AG04450 (cell line): ENCODE results near the gene CCR5. TPM values are rescaled to one million over a fixed set of nuclear protein-coding genes. Genes with fewer than 3 reads are reported as not detected.

Experiments used
- CTCF ChIA-PET: fragments of 300-600, 350-600 bp; formaldehyde crosslinking; extraction: SDS; loops from one replicate; lab custom pipeline; 2022; ENCODE audit warnings: antibody characterized with exemption, inconsistent platforms; lab: Charles Lee
- POLR2A ChIA-PET: fragments of 350-600 bp; formaldehyde crosslinking; extraction: SDS; loops from one replicate; lab custom pipeline; 2021; ENCODE audit warnings: antibody characterized with exemption, inconsistent platforms; lab: Yijun Ruan, JAX
- DNase-seq: peaks from one replicate; pipeline ENCODE4 v3.0.0-alpha.2; 2011; ENCODE audit warnings: low read depth, low spot score
- H3K27ac ChIP-seq: one replicate; pipeline ENCODE4 v1.5.1; 2012; ENCODE audit warnings: low read depth, low read length, control low read depth
- H3K27me3 ChIP-seq: one replicate; pipeline ENCODE4 v1.6.0; 2012; ENCODE audit warnings: low read length; ENCODE audit not compliant: control insufficient read depth, insufficient read depth
- H3K4me3 ChIP-seq: 2 replicates; pipeline ENCODE4 v1.5.1; 2011; ENCODE audit warnings: mild to moderate bottlenecking, low read depth, low read length, control low read depth
- H3K9me3 ChIP-seq: 2 replicates; pipeline ENCODE4 v1.5.1; 2012; ENCODE audit warnings: low read length; ENCODE audit not compliant: control insufficient read depth, insufficient read depth
- polyA plus RNA-seq: library from polyadenylated mRNA; depleted of rRNA; stranded (reverse); fragments of >200 nt; gene quantifications from 2 replicates; pipeline ENCODE4 v1.2.3, GENCODE V29; 2011
- TF ChIP-seq, protein P1 (sequence below): IDR thresholded peaks from 2 replicates; pipeline ENCODE4 v1.5.1; 2011; ENCODE audit warnings: low read depth, low read length, control low read depth, inconsistent platforms

The CCR5 gene
- polyA plus RNA-seq, 1 experiment: not detected

DNA sequence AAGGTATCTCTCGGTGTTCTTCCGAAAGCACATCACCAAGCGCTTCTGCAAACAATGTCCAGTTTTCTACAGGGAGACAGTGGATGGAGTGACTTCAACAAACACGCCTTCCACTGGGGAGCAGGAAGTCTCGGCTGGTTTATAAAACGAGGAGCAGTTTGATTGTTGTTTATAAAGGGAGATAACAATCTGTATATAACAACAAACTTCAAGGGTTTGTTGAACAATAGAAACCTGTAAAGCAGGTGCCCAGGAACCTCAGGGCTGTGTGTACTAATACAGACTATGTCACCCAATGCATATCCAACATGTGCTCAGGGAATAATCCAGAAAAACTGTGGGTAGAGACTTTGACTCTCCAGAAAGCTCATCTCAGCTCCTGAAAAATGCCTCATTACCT is 12.3 kb upstream of the CCR5 start:
- TF ChIP-seq, protein P1, sequence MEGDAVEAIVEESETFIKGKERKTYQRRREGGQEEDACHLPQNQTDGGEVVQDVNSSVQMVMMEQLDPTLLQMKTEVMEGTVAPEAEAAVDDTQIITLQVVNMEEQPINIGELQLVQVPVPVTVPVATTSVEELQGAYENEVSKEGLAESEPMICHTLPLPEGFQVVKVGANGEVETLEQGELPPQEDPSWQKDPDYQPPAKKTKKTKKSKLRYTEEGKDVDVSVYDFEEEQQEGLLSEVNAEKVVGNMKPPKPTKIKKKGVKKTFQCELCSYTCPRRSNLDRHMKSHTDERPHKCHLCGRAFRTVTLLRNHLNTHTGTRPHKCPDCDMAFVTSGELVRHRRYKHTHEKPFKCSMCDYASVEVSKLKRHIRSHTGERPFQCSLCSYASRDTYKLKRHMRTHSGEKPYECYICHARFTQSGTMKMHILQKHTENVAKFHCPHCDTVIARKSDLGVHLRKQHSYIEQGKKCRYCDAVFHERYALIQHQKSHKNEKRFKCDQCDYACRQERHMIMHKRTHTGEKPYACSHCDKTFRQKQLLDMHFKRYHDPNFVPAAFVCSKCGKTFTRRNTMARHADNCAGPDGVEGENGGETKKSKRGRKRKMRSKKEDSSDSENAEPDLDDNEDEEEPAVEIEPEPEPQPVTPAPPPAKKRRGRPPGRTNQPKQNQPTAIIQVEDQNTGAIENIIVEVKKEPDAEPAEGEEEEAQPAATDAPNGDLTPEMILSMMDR: no peak
- DNase-seq: no peak
- CTCF ChIA-PET: no interaction called here
- H3K9me3 ChIP-seq: no peaks in the 10 kb centered on the region
- POLR2A ChIA-PET: no interaction called here
- H3K27me3 ChIP-seq: peaks cover 15% of the 10 kb centered on the region
- no peak overlapping the region for H3K27ac ChIP-seq
- no peak overlapping the region for H3K4me3 ChIP-seq

DNA sequence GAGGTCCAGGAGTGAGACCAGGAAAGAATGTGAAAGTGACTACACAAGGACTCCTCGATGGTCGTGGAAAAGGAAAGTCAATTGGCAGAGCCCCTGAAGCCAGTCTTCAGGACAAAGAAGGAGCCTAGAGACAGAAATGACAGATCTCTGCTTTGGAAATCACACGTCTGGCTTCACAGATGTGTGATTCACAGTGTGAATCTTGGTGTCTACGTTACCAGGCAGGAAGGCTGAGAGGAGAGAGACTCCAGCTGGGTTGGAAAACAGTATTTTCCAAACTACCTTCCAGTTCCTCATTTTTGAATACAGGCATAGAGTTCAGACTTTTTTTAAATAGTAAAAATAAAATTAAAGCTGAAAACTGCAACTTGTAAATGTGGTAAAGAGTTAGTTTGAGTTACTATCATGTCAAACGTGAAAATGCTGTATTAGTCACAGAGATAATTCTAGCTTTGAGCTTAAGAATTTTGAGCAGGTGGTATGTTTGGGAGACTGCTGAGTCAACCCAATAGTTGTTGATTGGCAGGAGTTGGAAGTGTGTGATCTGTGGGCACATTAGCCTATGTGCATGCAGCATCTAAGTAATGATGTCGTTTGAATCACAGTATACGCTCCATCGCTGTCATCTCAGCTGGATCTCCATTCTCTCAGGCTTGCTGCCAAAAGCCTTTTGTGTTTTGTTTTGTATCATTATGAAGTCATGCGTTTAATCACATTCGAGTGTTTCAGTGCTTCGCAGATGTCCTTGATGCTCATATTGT is 10.8 kb upstream of the CCR5 start:
- CTCF ChIA-PET: no interaction called here
- TF ChIP-seq, protein P1: no peak
- POLR2A ChIA-PET: no interaction called here
- no peak overlapping the region for H3K27ac ChIP-seq
- DNase-seq: no peak
- H3K9me3 ChIP-seq: no peaks in the 10 kb centered on the region
- no peak overlapping the region for H3K4me3 ChIP-seq
- H3K27me3 ChIP-seq: peaks cover 12% of the 10 kb centered on the region

GRCh38 chr3:46360907-46361306 is 9.8 kb upstream of the CCR5 start:
- POLR2A ChIA-PET: no interaction called here
- CTCF ChIA-PET: no interaction called here
- DNase-seq: no peak
- H3K4me3 ChIP-seq: no peak overlapping the region
- H3K27me3 ChIP-seq: peaks cover 12% of the 10 kb centered on the region
- TF ChIP-seq, protein P1: no peak
- H3K27ac ChIP-seq: no peak overlapping the region
- no peaks in the 10 kb centered on the region for H3K9me3 ChIP-seq

DNA sequence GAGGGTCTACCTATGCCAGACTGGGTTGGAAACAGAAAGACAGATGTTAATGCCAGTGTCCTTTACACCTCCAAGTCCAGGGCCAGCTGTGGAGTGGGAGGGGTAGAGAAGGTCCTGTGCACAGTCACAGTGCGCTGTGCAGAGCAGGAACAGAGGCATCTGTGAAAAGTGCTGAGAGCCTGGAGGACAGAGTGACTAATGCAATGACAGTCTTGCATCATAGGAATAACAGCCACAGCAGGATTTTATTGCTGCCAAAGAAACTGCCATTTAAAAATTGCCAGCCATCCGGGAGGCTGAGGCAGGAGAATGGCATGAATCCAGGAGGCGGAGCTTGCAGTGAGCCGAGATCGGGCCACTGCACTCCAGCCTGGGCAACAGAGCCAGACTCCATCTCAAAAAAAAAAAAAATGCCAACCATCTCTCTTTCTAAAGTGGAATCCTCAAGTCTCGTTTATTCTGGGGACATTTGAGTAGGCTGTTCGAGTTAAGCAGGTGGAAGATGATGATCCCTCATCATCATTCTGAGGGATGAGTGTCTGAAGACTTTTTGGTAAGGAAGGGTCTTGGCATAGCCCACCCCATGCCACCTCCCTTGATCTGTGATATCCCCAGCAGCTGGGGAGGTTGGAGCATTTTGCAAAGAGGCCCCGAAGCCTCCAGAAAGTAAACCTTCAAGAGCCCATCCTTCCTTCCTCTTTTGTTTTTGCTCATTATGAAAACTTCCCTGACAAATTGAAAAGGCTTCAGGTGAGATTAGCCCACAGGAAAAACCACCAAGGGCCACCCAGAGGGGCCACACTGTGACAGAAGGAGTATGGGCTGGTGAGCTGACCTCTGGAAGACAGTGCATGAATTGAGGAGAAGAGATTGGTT is 9.1 kb upstream of the CCR5 start:
- ChIA-PET POLR2A (no interaction called here), CTCF (no interaction called here)
- TF ChIP-seq, protein P1: no peak
- H3K27ac ChIP-seq: no peak overlapping the region
- H3K9me3 ChIP-seq: no peaks in the 10 kb centered on the region
- no peak for DNase-seq
- H3K27me3 ChIP-seq: peaks cover 10% of the 10 kb centered on the region
- H3K4me3 ChIP-seq: no peak overlapping the region

- H3K27ac ChIP-seq: no peak overlapping the region
- H3K27me3 ChIP-seq: peaks cover 13% of the 10 kb centered on the region
- DNase-seq: no peak
- ChIA-PET POLR2A (no interaction called here), CTCF (interaction anchor here (0.5 to 0.7 kb wide), 2 partner anchors 14 to 285 kb away, joined by 3 read pairs; no protein-coding TSS in a partner anchor)
- TF ChIP-seq, protein P1: no peak
- no peak overlapping the region for H3K4me3 ChIP-seq
- no peaks in the 10 kb centered on the region for H3K9me3 ChIP-seq
Observed at GRCh38 chr3:46365041-46365440, 5.7 kb upstream of the CCR5 start.
